ENCODE measurements around the gene KLF15.
"Not testable (repeated sequence)": the region's sequence is repeated elsewhere in the genome, so short reads cannot be mapped to it uniquely, and the experiment has no call there.

- TF ChIP-seq POLR2A (IDR thresholded peaks at IDR 0.05; ENCODE audit: low read depth, low read length); MAZ (IDR thresholded peaks at IDR 0.05; ENCODE audit: borderline replicate concordance, low read depth, low read length); CEBPB (IDR thresholded peaks at IDR 0.05; ENCODE audit: low read depth, low read length); MAFK (IDR thresholded peaks at IDR 0.05; ENCODE audit: low read depth, low read length); RFX5 (IDR thresholded peaks at IDR 0.05; ENCODE audit: low read depth, low read length); CHD1 (IDR thresholded peaks at IDR 0.05; ENCODE audit: low read depth, low read length); SMC3 (IDR thresholded peaks at IDR 0.05; ENCODE audit: low read depth, low read length); FOS (IDR thresholded peaks at IDR 0.05; ENCODE audit: low read depth, low read length): not testable (repeated sequence)
- TF ChIP-seq, protein P1, sequence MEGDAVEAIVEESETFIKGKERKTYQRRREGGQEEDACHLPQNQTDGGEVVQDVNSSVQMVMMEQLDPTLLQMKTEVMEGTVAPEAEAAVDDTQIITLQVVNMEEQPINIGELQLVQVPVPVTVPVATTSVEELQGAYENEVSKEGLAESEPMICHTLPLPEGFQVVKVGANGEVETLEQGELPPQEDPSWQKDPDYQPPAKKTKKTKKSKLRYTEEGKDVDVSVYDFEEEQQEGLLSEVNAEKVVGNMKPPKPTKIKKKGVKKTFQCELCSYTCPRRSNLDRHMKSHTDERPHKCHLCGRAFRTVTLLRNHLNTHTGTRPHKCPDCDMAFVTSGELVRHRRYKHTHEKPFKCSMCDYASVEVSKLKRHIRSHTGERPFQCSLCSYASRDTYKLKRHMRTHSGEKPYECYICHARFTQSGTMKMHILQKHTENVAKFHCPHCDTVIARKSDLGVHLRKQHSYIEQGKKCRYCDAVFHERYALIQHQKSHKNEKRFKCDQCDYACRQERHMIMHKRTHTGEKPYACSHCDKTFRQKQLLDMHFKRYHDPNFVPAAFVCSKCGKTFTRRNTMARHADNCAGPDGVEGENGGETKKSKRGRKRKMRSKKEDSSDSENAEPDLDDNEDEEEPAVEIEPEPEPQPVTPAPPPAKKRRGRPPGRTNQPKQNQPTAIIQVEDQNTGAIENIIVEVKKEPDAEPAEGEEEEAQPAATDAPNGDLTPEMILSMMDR (conservative IDR thresholded peaks at IDR 0.05; ENCODE audit: low read depth, low read length) = not testable (repeated sequence)
- TF ChIP-seq, protein P2, sequence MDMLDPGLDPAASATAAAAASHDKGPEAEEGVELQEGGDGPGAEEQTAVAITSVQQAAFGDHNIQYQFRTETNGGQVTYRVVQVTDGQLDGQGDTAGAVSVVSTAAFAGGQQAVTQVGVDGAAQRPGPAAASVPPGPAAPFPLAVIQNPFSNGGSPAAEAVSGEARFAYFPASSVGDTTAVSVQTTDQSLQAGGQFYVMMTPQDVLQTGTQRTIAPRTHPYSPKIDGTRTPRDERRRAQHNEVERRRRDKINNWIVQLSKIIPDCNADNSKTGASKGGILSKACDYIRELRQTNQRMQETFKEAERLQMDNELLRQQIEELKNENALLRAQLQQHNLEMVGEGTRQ (IDR thresholded peaks at IDR 0.05; ENCODE audit: low read depth, low read length) = not testable (repeated sequence)
Observed at GRCh38 chr3:126331812-126332336, 25.3 kb downstream of the KLF15 start.
